Superior temporal gyrus (tissue), 1 donor: ENCODE results near the gene TAAR8.
"Not testable (repeated sequence)": the region's sequence is repeated elsewhere in the genome, so short reads cannot be mapped to it uniquely, and the experiment has no call there.

Experiments
- DNase-seq: peaks from one replicate; pipeline ENCODE4 v3.0.0-alpha.2; 2016; ENCODE audit errors: extremely low spot score

Gene TAAR8

GRCh38 chr6:132544826-132545225 is 7.6 kb upstream of the TAAR8 start:
- DNase-seq = no peak

GRCh38 chr6:132548746-132549463 is 3.6 kb upstream of the TAAR8 start:
- no peak for DNase-seq

DNA sequence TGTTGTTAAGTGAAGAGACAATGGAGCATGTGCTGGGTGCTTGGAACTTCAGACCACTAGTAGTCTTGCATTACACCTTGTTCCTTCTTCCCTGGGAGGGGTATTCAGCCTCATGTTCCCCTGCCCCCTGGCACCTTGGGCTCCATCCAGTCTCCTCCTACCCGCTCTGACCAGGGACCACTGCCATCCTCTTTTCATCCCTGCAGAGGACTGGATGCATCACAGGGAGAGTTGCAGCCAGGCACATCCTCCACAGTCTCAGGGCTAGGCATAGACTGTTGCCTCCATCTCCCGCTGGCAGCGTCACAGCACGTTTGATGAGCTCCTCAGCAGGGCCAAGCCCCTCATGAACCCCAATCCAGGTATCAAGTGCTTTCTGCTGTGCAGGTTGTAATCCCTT is 1.3 kb upstream of the TAAR8 start:
- DNase-seq = no peak

DNA sequence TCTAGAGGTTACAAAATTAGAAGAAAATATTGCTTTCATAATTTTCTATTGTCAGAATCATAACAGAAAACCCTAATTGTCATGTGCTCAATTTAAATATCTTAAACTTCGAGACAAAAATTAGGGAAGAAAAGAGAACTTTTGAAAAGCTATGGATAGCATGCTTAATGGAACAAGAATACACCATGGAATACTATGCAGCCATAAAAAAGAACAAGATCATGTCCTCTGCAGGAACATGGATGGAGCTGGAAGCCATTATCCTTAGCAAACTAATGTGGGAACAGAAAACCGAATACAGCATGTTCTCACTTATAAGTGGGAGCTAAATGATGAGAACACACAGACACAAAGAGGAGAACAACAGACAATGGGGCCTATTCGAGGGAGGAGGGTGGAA is 7.6 kb downstream of the TAAR8 start:
- not testable (repeated sequence) for DNase-seq

DNA sequence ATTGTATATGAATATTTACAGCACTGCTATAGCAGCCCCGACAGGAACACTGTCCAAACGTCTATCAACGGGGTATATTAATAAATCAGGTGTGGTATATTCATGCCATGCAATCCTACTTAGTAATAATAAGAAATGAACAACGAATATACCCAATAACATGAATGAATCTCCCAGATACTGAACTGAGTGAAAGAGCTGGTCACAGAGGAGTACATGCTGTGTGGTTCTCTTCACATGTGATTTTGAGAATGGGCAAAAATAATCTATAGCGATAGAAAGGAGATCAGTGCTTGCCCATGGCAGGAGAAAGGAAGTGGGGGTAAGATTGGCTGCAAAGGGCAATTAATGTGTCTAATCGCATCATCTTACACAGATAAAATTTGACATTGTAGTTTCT is 13.9 kb downstream of the TAAR8 start:
- DNase-seq = no peak

DNA sequence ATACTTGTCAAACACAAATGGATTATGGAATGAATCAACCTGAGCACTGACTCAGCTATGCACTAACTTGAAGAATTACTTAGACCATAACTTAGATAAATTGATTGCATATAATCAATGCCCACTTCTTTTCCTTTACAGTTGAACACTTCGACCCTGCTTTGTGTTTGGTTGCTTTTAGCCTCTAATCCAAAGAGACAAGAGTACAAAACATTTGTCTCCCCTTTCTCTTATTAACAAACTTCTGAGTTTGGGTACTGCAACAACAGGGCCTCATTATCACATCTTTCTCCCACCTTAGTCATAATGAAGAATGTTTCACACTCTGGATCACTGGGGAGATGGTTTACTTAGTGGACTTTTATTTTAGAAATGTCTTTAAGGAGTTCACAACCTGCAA is 15.1 kb downstream of the TAAR8 start:
- DNase-seq = peak; percentile 19

DNA sequence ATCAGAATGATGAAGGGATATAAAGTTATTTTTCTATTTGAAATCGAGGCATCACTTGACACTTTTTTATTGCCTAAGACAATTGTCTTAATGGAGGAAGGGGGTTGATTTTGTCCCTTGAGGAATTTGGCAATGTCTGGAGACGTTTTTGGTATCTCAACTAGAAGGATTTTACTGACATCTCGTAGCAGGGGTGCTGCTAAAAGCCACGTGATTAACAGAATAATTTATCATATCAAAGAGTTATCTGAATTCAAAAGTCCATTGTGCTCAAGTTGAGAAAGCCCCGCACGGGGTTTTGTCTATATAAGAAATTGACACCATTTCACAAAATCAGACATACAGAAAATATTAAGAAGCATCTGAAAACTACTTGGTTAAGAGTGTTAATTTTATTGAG is 16.1 kb downstream of the TAAR8 start:
- DNase-seq = peak; percentile 68

DNA sequence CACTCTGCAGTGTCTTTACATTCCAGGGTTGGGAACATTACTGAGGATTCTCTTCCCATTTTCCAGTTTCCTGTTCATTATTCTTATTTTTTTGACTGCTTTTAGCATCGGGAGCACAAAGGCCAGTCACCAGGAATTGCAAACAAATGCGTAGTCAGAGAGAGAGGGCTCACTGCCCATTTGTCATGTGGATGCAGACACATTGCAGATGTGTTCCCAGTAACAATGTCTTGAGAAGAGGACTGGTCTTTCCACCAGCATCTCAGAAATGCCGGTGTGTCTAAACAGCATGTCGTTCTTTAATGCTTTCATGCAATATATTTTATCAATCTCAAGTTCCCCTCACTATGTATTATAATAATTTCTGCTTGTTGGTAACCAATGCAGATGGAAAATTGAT is 16.7 kb downstream of the TAAR8 start:
- DNase-seq = peak; percentile 94

- peak; percentile 78 for DNase-seq
Observed at GRCh38 chr6:132570221-132570777, 17.8 kb downstream of the TAAR8 start, which contains the start of gene TAAR6. Gene TAAR6 (plus strand): TSS chr6:132570322. CDS start chr6:132570322, 0 bp downstream.

GRCh38 chr6:132571774-132572173 is 19.3 kb downstream of the TAAR8 start:
- DNase-seq = no peak

GRCh38 chr6:132584698-132585097 is 32.2 kb downstream of the TAAR8 start:
- no peak for DNase-seq

DNA sequence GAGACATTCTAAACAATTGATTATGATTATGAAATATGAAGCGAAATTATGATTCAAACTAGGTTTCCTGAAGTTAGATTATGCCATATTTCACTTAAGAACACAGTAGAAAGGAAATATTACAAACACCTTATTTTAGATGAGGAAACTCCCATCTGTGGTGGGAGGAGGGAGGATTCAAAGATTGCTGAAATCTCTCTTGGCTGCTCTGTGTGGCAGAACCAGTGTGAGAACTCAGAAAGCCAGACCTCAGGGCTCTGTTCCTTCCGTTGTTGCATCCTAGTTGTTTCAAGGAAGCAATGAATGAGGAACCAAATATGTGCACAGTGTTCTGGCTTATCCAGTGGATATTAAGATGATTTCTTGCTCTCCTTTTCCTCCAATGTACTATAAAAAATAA is 35.0 kb downstream of the TAAR8 start:
- DNase-seq = no peak

GRCh38 chr6:132589454-132589853 is 37.0 kb downstream of the TAAR8 start, which contains the start of gene TAAR5:
Gene TAAR5 (minus strand): TSS chr6:132589741. CDS start chr6:132589686, 55 bp downstream.
- no peak for DNase-seq

GRCh38 chr6:132590362-132590761 is 37.9 kb downstream of the TAAR8 start:
- no peak for DNase-seq

GRCh38 chr6:132592855-132593254 is 40.4 kb downstream of the TAAR8 start:
- DNase-seq = no peak

DNA sequence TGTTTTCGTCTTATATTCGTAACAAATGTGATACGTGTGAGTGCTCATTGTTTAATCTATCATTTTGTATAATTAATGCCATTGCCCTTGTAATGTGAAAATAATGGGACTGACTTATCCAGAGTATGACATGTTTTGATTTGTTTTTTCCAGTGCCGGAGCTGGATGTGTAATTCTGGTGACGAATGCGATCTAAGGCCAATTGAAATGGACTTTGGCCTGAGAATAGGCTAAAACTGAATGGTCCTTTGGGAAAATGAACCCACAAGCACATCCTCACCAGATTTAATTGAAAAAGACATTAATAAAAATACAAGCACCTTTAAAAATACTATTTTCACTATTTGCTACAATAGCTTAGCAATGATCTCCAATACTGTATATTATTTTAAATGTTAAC is 43.7 kb downstream of the TAAR8 start:
- no peak for DNase-seq

DNA sequence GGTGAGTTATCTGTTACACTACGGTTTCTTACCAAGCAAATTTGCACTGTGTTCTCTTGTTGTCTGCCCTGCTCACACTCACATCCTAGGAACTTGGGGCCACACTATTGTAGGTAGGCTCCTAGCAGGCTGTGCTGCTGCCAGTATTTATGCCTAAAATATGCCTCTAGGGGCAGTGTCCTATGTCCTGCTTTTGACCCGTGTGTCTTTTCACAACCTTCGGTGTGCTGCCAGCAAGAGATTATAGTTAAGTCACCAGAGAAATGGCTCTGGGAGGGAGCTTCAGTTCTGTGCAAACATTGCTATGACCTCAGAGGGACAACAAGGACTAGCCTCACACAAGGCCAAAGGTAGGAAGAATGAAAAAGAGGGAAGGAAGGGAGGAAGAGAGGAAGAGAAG is 46.0 kb downstream of the TAAR8 start:
- no peak for DNase-seq

- not testable (repeated sequence) for DNase-seq
Observed at GRCh38 chr6:132600900-132601299, 48.4 kb downstream of the TAAR8 start.
